Heart left ventricle (tissue), 13 donors: ENCODE results near the gene IFNGR2.

ENCODE experiments used
- CTCF ChIP-seq, 12 donors: fragments of 200-600 bp; sonication (generic) in 4 of 12; IDR thresholded peaks; one replicate each; pipeline versions ENCODE4 v1.5.0 to v1.8.0; 2018 to 2022; ENCODE audit warnings: antibody characterized with exemption in 12 of 12, mild to moderate bottlenecking in 5 of 12
- POLR2A ChIP-seq, 2 donors: fragments of 450-650 bp; IDR thresholded peaks; one replicate each; pipeline ENCODE4 v1.6.1; 2017; ENCODE audit warnings: antibody characterized with exemption in 2 of 2, mild to moderate bottlenecking in 2 of 2, moderate library complexity in 2 of 2
- donor health status: ischemic (EF 13 %, LVEDD 7.1; RV severe dilation, severe dysfunction).
- donor health status: DM: no; HTN: yes; CAD: no.
- donor health status: DM: no; HTN: no; CAD: no.
- donor health status: ischemic (EF 25% LVEDD 6.9; RV normal size, moderate dysfunction).
- donor health status: ischemic (EF 25% LVEDD 5.7; RV mildly dilated, moderate dysfunction).
- donor health status: ischemic (EF 35%, LVEDD 5.7; RV mildly dilated, moderate dysfunction).
- donor health status: nonischemic (EF 11% LVEDD 7.7; RV severe dilation, severe dysfunction).
- donor health status: DM: yes; HTN: yes; CAD: no.
- donor health status: PGD.
- donor health status: ischemic (EF 29% LVEDD 5.4; RV normal size, mild dysfunction).
- donor health status: nonischemic (EF 23%, LVEDD 6.1; RV moderate dilation, normal function).

GRCh38 chr21:33478182-33478581, 75.0 kb downstream of the IFNGR2 start:
- TF ChIP-seq CTCF (IDR thresholded peaks at IDR 0.05) = no peak
- TF ChIP-seq POLR2A (IDR thresholded peaks at IDR 0.05) = no peak
